Erythroblast (primary cell): Measurements from ENCODE around the gene PIGO.

ENCODE experiments used
- DNase-seq, 2 experiments: peaks; one replicate each; lab custom pipeline; 2025; lab: John Stamatoyannopoulos, UW
- GATA1 ChIP-seq: IDR thresholded peaks from 2 replicates; pipeline ENCODE4 v1.6.1; 2011; ENCODE audit warnings: low read depth, mild to moderate bottlenecking, control low read depth, low read length, moderate library complexity
- POLR2A ChIP-seq: IDR thresholded peaks from 2 replicates; pipeline ENCODE4 v1.6.1; 2011; ENCODE audit warnings: mild to moderate bottlenecking, low read length

The PIGO gene

GRCh38 chr9:35096035-35096849, at the start of gene PIGO:
TSS of gene PIGO (minus strand) at chr9:35096591. CDS start at chr9:35095565, 1,026 bp downstream.
- DNase-seq, result peak; percentile 92 to 94
- TF ChIP-seq GATA1 (no peak), POLR2A (peak; percentile 89)

GRCh38 chr9:35142037-35142436, 45.6 kb upstream of the PIGO start:
- DNase-seq, result no peak
- TF ChIP-seq GATA1 (no peak), POLR2A (no peak)

- TF ChIP-seq POLR2A, result no peak
- TF ChIP-seq GATA1, result no peak
- no peak for DNase-seq
Observed at GRCh38 chr9:35140093-35140492, 43.7 kb upstream of the PIGO start.

GRCh38 chr9:35136866-35137265, 40.5 kb upstream of the PIGO start:
- no peak for TF ChIP-seq GATA1
- TF ChIP-seq POLR2A, result no peak
- no peak for DNase-seq

GRCh38 chr9:35135988-35136387, 39.6 kb upstream of the PIGO start:
- no peak for DNase-seq
- TF ChIP-seq POLR2A (no peak), GATA1 (no peak)

GRCh38 chr9:35134920-35135319, 38.5 kb upstream of the PIGO start:
- no peak for TF ChIP-seq GATA1
- no peak for TF ChIP-seq POLR2A
- DNase-seq, result no peak

GRCh38 chr9:35116898-35117551, 20.6 kb upstream of the PIGO start:
- peak; percentile 91 to 95 for DNase-seq
- TF ChIP-seq GATA1, result no peak
- no peak for TF ChIP-seq POLR2A

- no peak for TF ChIP-seq GATA1
- TF ChIP-seq POLR2A, result no peak
- no peak for DNase-seq
Observed at GRCh38 chr9:35116539-35116897, 20.1 kb upstream of the PIGO start.

- peak; percentile 95 for DNase-seq
- TF ChIP-seq GATA1 (no peak), POLR2A (peak; percentile 58)
Observed at GRCh38 chr9:35115680-35116538, 19.5 kb upstream of the PIGO start, which contains the start of gene ATOSB. TSS of gene ATOSB (minus strand) at chr9:35115862. CDS start at chr9:35108274, 7,588 bp downstream.

- TF ChIP-seq GATA1, result no peak
- no peak for TF ChIP-seq POLR2A
- DNase-seq, result peak; percentile 78 to 82
Observed at GRCh38 chr9:35114840-35115628, 18.6 kb upstream of the PIGO start.

- DNase-seq, result peak; percentile 92
- TF ChIP-seq GATA1, result no peak
- peak; percentile 51 for TF ChIP-seq POLR2A
Observed at GRCh38 chr9:35114113-35114839, 17.9 kb upstream of the PIGO start.
